ENCODE data around the gene NCKAP1.

GRCh38 chr2:182915369-182916326 is 122.6 kb downstream of the NCKAP1 start:
- TF ChIP-seq REST (IDR thresholded peaks at IDR 0.05) (no peak), CTCF (IDR thresholded peaks at IDR 0.05; ENCODE audit: low read depth, low read length, missing input control) (no peak), YY1 (IDR thresholded peaks at IDR 0.05) (no peak), HNF4A (conservative IDR thresholded peaks at IDR 0.05) (peak; percentile 30 to 34), MAX (IDR thresholded peaks at IDR 0.05) (no peak), RAD21 (IDR thresholded peaks at IDR 0.05) (no peak), EGR1 (IDR thresholded peaks at IDR 0.05; ENCODE audit: low read depth in 2 of 2) (no peak), TAF1 (conservative IDR thresholded peaks at IDR 0.05) (no peak), JUND (IDR thresholded peaks at IDR 0.05) (peak in 1 of 2 donors; percentile 26), NR2F2 (IDR thresholded peaks at IDR 0.05) (no peak), GABPA (IDR thresholded peaks at IDR 0.05 in 1 of 2, conservative IDR thresholded peaks at IDR 0.05 in 1 of 2) (no peak), RXRA (IDR thresholded peaks at IDR 0.05) (peak in 1 of 2 donors; percentile 3), SP1 (IDR thresholded peaks at IDR 0.05) (no peak), ZBTB33 (IDR thresholded peaks at IDR 0.05) (no peak)

Measured in liver (tissue), 3 donors.